Epithelial cell of prostate (primary cell): ENCODE results near the gene ZNF394.

Experiments
- DNase-seq: peaks from one replicate; pipeline ENCODE4 v3.0.0-alpha.2; 2011; ENCODE audit warnings: low read depth, low spot score
- H3K27ac ChIP-seq: fragments of 450-650 bp; 2 replicates; pipeline ENCODE4 v1.5.1; 2017; ENCODE audit warnings: mild to moderate bottlenecking

ZNF394 gene

DNA sequence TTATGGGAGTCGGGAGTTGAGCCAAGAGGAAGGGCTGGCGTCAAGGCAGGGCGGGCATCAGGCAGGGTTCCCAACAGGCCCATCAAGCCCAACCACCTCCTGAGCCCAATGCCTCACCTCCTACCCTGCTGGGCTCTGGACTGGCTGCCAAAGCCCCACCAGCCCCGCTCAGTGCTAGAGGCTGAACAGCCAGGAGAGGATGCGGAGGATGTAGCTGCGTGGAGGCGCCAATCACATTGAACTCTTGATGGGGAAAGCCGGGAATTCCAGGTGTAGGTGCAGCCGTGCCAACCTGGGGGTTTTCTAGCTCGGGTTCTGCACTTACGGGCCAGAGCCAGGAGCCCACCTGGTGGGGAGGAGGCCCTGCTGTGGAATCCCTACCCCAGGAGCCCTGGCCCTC, 47.0 kb downstream of the ZNF394 start:
- no peak for DNase-seq
- H3K27ac ChIP-seq, result no peak overlapping the region

DNA sequence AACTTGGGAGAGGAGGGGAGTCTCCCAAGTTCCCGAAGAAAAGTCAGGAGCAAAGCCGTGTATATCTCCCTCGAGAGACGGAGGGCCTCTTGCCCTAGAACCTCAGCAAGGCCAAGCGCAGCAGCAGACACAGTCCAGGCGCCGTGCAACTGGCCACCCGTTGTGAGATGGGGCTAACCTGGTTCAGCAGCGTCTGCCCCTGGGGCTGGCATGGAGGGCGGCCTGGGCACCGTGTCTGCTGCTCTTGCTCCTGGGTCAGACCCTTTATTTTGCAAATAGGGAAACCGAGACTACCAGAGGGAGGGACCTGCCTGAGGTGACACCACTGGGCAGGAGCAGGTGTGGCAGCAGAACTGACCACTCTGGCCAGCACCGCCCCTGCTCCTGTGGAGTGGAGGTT, 47.5 kb downstream of the ZNF394 start:
- H3K27ac ChIP-seq, result no peak overlapping the region
- no peak for DNase-seq

DNA sequence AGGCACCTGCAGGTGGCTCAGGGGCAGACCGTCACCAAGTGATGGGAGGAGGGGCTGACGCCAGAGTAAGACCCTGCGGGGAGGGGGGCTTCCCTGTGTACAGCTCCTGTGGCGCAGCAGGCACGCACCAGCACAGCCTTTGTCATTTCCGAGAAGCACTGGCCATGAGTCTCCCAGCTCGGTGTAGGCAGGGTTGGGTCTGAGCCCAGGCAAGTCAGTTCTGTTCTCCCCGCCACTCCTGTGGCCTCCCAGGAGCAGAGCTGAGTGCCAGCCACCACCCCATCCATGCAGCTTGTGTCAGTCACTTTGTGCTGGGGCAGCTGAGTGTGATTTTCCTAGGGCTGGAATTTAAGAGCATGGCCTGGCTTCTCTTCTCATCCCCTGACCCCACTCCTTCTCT, 48.1 kb downstream of the ZNF394 start:
- H3K27ac ChIP-seq, result no peak overlapping the region
- no peak for DNase-seq

DNA sequence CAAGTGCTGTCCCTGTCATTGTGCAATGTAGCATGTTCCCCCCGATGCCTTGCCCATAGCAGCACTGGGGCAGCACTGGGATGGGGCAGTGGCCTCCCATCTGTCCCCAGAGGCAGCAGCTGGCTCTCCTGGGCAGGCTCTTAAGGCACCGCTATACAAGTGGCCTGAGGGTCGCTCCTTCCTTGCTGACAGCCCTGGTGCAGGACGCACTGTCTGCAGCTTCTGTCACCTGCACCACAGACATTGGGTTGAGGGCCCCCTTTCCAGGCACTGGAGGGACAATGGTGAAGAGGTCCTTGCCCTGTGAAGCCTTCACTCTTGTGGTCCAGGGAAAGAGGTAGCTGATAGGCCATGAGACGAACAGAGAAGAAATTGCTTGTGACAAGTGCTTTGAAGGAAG, 50.8 kb downstream of the ZNF394 start:
- H3K27ac ChIP-seq, result no peak overlapping the region
- DNase-seq, result no peak

DNA sequence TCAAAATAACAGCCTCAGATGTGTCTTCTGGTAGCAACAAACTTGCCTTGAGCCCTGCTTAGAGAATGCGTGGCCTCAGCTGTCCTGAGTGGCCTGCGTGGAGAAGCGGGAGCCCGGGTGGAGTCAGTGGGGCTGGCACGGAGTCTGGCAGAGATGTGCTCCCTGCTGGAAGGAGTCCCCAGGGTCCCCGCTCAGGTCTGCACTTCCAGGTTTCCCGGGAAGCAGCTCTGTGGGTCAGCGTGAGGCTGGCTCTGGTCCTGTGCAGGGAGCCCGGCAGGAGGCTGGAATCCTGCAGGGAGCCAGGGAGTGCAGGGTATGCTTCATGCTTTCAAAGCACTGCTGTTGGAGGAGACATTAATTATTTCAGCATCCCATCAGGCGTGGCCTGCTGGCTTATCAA, 51.2 kb downstream of the ZNF394 start:
- no peak overlapping the region for H3K27ac ChIP-seq
- DNase-seq, result no peak

DNA sequence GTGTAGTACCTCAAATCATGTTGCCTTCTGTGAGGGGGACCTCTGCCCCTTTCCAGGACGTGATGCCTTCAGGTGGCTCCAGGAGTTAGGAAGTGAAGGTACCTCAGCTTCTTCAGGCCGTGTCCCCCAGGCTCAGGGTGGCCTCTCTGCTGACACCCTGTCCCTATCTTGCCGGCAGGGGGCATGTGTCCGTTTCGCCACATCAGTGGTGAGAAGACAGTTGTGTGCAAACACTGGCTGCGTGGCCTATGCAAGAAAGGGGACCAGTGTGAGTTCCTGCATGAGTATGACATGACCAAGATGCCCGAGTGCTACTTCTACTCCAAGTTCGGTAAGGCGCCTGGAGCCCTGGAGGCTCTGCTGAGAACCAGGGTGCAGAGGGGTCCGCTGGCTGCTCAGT, 52.1 kb downstream of the ZNF394 start:
- no peak overlapping the region for H3K27ac ChIP-seq
- DNase-seq, result no peak

DNA sequence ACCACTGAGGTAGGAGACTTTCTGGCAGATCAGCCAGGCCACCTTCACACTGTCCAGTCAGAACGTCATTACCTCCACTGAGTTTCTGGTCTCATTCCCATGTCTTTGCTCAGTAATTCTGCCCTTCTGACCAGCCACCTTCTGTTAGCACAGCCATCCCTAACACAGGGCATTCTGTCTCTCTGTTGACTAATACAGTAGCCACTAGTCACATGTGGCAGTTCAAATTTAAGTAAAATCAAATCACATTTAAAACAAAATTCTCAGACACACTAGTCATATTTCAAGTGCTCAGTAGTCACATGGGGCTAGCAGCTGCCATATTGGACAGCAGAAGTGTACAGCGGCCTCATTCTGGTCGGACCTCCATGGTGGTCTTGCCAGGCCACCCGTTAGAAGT, 54.0 kb downstream of the ZNF394 start:
- no peak overlapping the region for H3K27ac ChIP-seq
- no peak for DNase-seq
